K562 (cell line): ENCODE results near the gene LYVE1. TPM values are rescaled to one million over a fixed set of nuclear protein-coding genes. Genes with fewer than 3 reads are reported as not detected.

Experiments used
- ATAC-seq: fragments of 200-7000 bp; cut with Tn5 transposase; 3 replicates; pipeline ENCODE4 v1.9.1; 2020; ENCODE audit warnings: moderate library complexity
- BruUV-seq: library from RNA; stranded (reverse); fragments of 400-500 nt; replicated peaks from 2 replicates; lab custom pipeline; 2021; lab: Mats Ljungman, UMichigan
- CTCF ChIA-PET: fragments of 300-600 bp; formaldehyde crosslinking; extraction: SDS; loops from one replicate; lab custom pipeline; 2021; ENCODE audit warnings: low intra/inter-chr PET ratio; lab: Yijun Ruan, JAX
- POLR2A ChIA-PET: fragments of 300-600, 350-650 bp; sonication (Branson Sonifier 250); formaldehyde crosslinking; extraction: SDS; loops from one replicate; lab custom pipeline; 2021; ENCODE audit warnings: antibody characterized with exemption, inconsistent platforms; lab: Yijun Ruan, JAX
- DNase-seq, 4 experiments: peaks; one replicate each; pipeline versions ENCODE4 v3.0.0 to v3.0.0-alpha.2; 2011 to 2018; ENCODE audit warnings: low spot score in 3 of 4, mixed read lengths in 3 of 4; ENCODE audit errors: extremely low read depth in 1 of 4
- FAIRE-seq: peaks from 2 replicates; lab custom pipeline; 2011; peaks lifted over from hg19 to GRCh38; lab: Jason Lieb, UNC
- H2AFZ ChIP-seq: 2 replicates; pipeline ENCODE4 v1.6.0; 2011; ENCODE audit warnings: low read depth, low read length, control low read depth, inconsistent platforms
- H3K27ac ChIP-seq: fragments of 200-600 bp; 3 replicates; pipeline ENCODE4 v1.8.0; 2011; ENCODE audit warnings: low read depth, mild to moderate bottlenecking, control low read depth, inconsistent platforms, low read length, moderate library complexity, mixed read lengths; ENCODE audit errors: extremely low read depth
- H3K27me3 ChIP-seq, 2 experiments: fragments of 300-600 bp in 1 of 2; 2 replicates in 1 of 2; 3 replicates in 1 of 2; pipeline versions ENCODE4 v1.6.0 to v1.8.0; 2011; ENCODE audit warnings: inconsistent platforms in 2 of 2, low read length in 2 of 2, mild to moderate bottlenecking in 1 of 2, mixed read lengths in 1 of 2, moderate library complexity in 1 of 2; ENCODE audit not compliant: control insufficient read depth in 2 of 2, insufficient read depth in 2 of 2
- H3K36me3 ChIP-seq: fragments of 300-600 bp; 3 replicates; pipeline ENCODE4 v1.8.0; 2011; ENCODE audit warnings: mild to moderate bottlenecking, low read length, inconsistent platforms; ENCODE audit not compliant: control insufficient read depth, insufficient read depth
- H3K4me1 ChIP-seq, 2 experiments: fragments of 200-600 bp in 1 of 2; replicated peaks in 1 of 2; 2 replicates in 1 of 2; 3 replicates in 1 of 2; pipeline versions ENCODE4 v1.5.1 to v1.8.0; 2011; ENCODE audit warnings: inconsistent platforms in 2 of 2, low read length in 2 of 2, mild to moderate bottlenecking in 1 of 2, mixed read lengths in 1 of 2, moderate library complexity in 1 of 2; ENCODE audit not compliant: control insufficient read depth in 2 of 2, insufficient read depth in 2 of 2
- H3K4me2 ChIP-seq: 2 replicates; pipeline ENCODE4 v1.6.1; 2011; ENCODE audit warnings: low read length, control low read depth, inconsistent platforms, mixed read lengths; ENCODE audit not compliant: insufficient read depth
- H3K4me3 ChIP-seq: fragments of 200-600 bp; sonication (generic), shearing (Covaris generic); 2 replicates; pipeline ENCODE4 v1.5.1; 2016; ENCODE audit warnings: control low read depth, inconsistent platforms
- H3K79me2 ChIP-seq: fragments of 200-600 bp; 3 replicates; pipeline ENCODE4 v1.8.0; 2011; ENCODE audit warnings: low read length, inconsistent platforms; ENCODE audit not compliant: control insufficient read depth, insufficient read depth
- H3K9ac ChIP-seq, 2 experiments: 2 replicates each; pipeline versions ENCODE4 v1.6.0 to v1.6.1; 2011; ENCODE audit warnings: low read depth in 2 of 2, low read length in 2 of 2, control low read depth in 1 of 2, inconsistent platforms in 1 of 2, mild to moderate bottlenecking in 1 of 2, mixed read lengths in 1 of 2; ENCODE audit not compliant: insufficient read depth in 1 of 2
- H3K9me1 ChIP-seq: one replicate; pipeline ENCODE4 v1.6.0; 2011; ENCODE audit warnings: inconsistent platforms, mild to moderate bottlenecking, low read length, moderate library complexity; ENCODE audit not compliant: control insufficient read depth, insufficient read depth
- H3K9me3 ChIP-seq: replicated peaks from 2 replicates; pipeline ENCODE4 v1.5.1; 2011; ENCODE audit warnings: low read depth, low read length, inconsistent platforms; ENCODE audit not compliant: control insufficient read depth, insufficient read depth
- H4K20me1 ChIP-seq: replicated peaks from 2 replicates; pipeline ENCODE4 v1.6.1; 2011; ENCODE audit warnings: low read length, inconsistent platforms, mixed read lengths; ENCODE audit not compliant: control insufficient read depth, insufficient read depth
- ARID3B ChIP-seq: fragments of 250-450 bp; sonication (Bioruptor Pico); IDR thresholded peaks from 2 replicates; pipeline ENCODE4 v1.4.0; 2020; ENCODE audit warnings: borderline replicate concordance
- ELF1 ChIP-seq: fragments of 200-800 bp; sonication (Bioruptor generic); IDR thresholded peaks from 2 replicates; pipeline ENCODE4 v1.6.1; 2016; ENCODE audit warnings: missing genetic modification characterization, missing compliant biosample characterization
- HBP1 ChIP-seq: fragments of 450-650 bp; formaldehyde crosslinking; IDR thresholded peaks from 2 replicates; pipeline ENCODE4 v1.4.0; 2022; ENCODE audit warnings: missing genetic modification characterization
- HES1 ChIP-seq: fragments of 450-650 bp; IDR thresholded peaks from 2 replicates; pipeline ENCODE4 v1.6.1; 2016; ENCODE audit warnings: low read depth, mild to moderate bottlenecking, moderate library complexity
- MCM2 ChIP-seq: fragments of 450-650 bp; IDR thresholded peaks from 2 replicates; pipeline ENCODE4 v1.6.1; 2017; ENCODE audit warnings: low read depth, mild to moderate bottlenecking
- NCOA1 ChIP-seq: fragments of 450-650 bp; IDR thresholded peaks from 2 replicates; pipeline ENCODE4 v1.6.1; 2016; ENCODE audit warnings: low read depth
- PHB2 ChIP-seq: fragments of 450-650 bp; IDR thresholded peaks from 2 replicates; pipeline ENCODE4 v1.6.1; 2017; ENCODE audit warnings: low read depth
- POLR2B ChIP-seq: fragments of 450-650 bp; IDR thresholded peaks from 2 replicates; pipeline ENCODE4 v1.6.1; 2018; ENCODE audit warnings: low read depth; ENCODE audit not compliant: partially characterized antibody
- RAD21 ChIP-seq, 2 experiments: fragments of 250-450 bp in 1 of 2; fragments of 450-650 bp in 1 of 2; sonication (Bioruptor Pico) in 1 of 2; formaldehyde crosslinking in 1 of 2; IDR thresholded peaks in 1 of 2; conservative IDR thresholded peaks in 1 of 2; 2 replicates each; pipeline versions ENCODE4 v1.4.0 to v1.8.0; 2020 to 2022; ENCODE audit warnings: mild to moderate bottlenecking in 2 of 2, moderate library complexity in 1 of 2
- RNF2 ChIP-seq: sonication (generic); IDR thresholded peaks from 2 replicates; pipeline ENCODE4 v1.6.1; 2016
- ZNF445 ChIP-seq: fragments of 250-450 bp; sonication (Bioruptor Pico); IDR thresholded peaks from 2 replicates; pipeline ENCODE4 v1.4.0; 2020; ENCODE audit warnings: low read depth, mild to moderate bottlenecking, moderate library complexity
- WGBS: fragments of 100-300 bp; shearing (Covaris generic); methylation state at CpG from one replicate; pipeline ENCODE4 v1.1.6; 2016; ENCODE audit warnings: low coverage, mixed read lengths; ENCODE audit not compliant: insufficient coverage; ENCODE audit errors: missing lambda C conversion rate; 5-methylcytosine and 5-hydroxymethylcytosine counted together
- in situ Hi-C: fragments of 300-500 bp; cut with MboI; formaldehyde crosslinking; loops from 4 replicates; pipeline ENCODE4 v1.15.0; 2018; ENCODE audit warnings: inconsistent platforms, mixed read lengths
- intact Hi-C: fragments of 100-400 bp; cut with micrococcal nuclease; formaldehyde crosslinking; loops from 2 replicates; pipeline ENCODE4 v1.14.2; 2022
- polyA plus RNA-seq, 8 experiments: library from polyadenylated mRNA; depleted of rRNA in 4 of 8; stranded (reverse) in 5 of 8; unstranded in 3 of 8; fragments of >200 nt; fragmentation: Nextera tagmentation in 2 of 8; fragmentation: Illumina TruSeq in 1 of 8; extraction: Ambion mirVana in 2 of 8; extraction: Trizol in 1 of 8; gene quantifications; 2 replicates each; pipeline versions ENCODE4 v1.2.1 to v1.2.3, GENCODE V29; 2011 to 2014; ENCODE audit warnings: inconsistent platforms in 1 of 8, missing spikeins in 1 of 8
- total RNA-seq, 7 experiments: library from RNA; depleted of rRNA in 6 of 7; stranded (reverse); fragments of >200 nt in 6 of 7; fragmentation: Illumina TruSeq in 2 of 7; extraction: Trizol in 2 of 7; gene quantifications; 2 replicates each; pipeline versions ENCODE4 v1.2.1 to v1.2.3, GENCODE V29; 2011 to 2021; ENCODE audit warnings: low replicate concordance in 1 of 7
- TF ChIP-seq, protein P1 (sequence below): fragments of 250-450 bp; sonication (Bioruptor Pico); IDR thresholded peaks from 2 replicates; pipeline ENCODE4 v1.5.0; 2021; ENCODE audit warnings: mild to moderate bottlenecking, borderline replicate concordance
- TF ChIP-seq, protein P2 (sequence below): sonication (generic); IDR thresholded peaks from 2 replicates; pipeline ENCODE4 v1.6.1; 2016

Gene LYVE1
- total and polyA plus RNA-seq, 9 of the 15 experiments (the other 6 are each of a cell fraction or from before 2014, with no cell fraction given): 0.06 to 1.1 (median 0.14) TPM; not detected in 1

- TF ChIP-seq HES1 (no peak), POLR2B (no peak)
- TF ChIP-seq, all 486 proteins: peak for 0
Observed at GRCh38 chr11:10575346-10576034, 7.0 kb upstream of the LYVE1 start (continued).

- Histone ChIP-seq H2AFZ (no peak overlapping the region), H3K9me3 (no peaks in the 10 kb centered on the region), H3K36me3 (no peaks in the 10 kb centered on the region), H3K79me2 (no peaks in the 10 kb centered on the region), H3K4me2 (no peak overlapping the region), H3K9me1 (no peaks in the 10 kb centered on the region), H3K9ac (no peak overlapping the region), H3K4me1 (peaks cover 0 to 3% of the 10 kb centered on the region in 2 experiments; a peak in 1 of 5 replicates), H3K27ac (no peak overlapping the region), H3K4me3 (no peak overlapping the region), H4K20me1 (no peaks in the 10 kb centered on the region), H3K27me3 (no peaks in the 10 kb centered on the region)
- no peak for FAIRE-seq
- no peak for ATAC-seq
- intact Hi-C loops: no loop called here
- WGBS: 7% methylated on average over 3 of the region's 3 CpGs
- in situ Hi-C loops: no loop called here
- no peak for DNase-seq
- CTCF ChIA-PET: no interaction called here
- POLR2A ChIA-PET: interaction anchor here (0.7 to 2.0 kb wide), 3 partner anchors 9 to 149 kb away, joined by 3 to 11 read pairs (median 3); no protein-coding TSS in a partner anchor
- no TSS peak for BruUV-seq
- no peak for TF ChIP-seq PHB2
- no peak for TF ChIP-seq ZNF445
- TF ChIP-seq, protein P1, sequence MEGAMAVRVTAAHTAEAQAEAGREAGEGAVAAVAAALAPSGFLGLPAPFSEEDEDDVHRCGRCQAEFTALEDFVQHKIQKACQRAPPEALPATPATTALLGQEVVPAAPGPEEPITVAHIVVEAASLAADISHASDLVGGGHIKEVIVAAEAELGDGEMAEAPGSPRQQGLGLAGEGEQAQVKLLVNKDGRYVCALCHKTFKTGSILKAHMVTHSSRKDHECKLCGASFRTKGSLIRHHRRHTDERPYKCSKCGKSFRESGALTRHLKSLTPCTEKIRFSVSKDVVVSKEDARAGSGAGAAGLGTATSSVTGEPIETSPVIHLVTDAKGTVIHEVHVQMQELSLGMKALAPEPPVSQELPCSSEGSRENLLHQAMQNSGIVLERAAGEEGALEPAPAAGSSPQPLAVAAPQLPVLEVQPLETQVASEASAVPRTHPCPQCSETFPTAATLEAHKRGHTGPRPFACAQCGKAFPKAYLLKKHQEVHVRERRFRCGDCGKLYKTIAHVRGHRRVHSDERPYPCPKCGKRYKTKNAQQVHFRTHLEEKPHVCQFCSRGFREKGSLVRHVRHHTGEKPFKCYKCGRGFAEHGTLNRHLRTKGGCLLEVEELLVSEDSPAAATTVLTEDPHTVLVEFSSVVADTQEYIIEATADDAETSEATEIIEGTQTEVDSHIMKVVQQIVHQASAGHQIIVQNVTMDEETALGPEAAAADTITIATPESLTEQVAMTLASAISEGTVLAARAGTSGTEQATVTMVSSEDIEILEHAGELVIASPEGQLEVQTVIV (CRISPR knock-in tag): no peak
- no peak for TF ChIP-seq RAD21 (CRISPR knock-in tag; conservative IDR thresholded peaks at IDR 0.05 in 1 of 2, IDR thresholded peaks at IDR 0.05 in 1 of 2)
- TF ChIP-seq, protein P2, sequence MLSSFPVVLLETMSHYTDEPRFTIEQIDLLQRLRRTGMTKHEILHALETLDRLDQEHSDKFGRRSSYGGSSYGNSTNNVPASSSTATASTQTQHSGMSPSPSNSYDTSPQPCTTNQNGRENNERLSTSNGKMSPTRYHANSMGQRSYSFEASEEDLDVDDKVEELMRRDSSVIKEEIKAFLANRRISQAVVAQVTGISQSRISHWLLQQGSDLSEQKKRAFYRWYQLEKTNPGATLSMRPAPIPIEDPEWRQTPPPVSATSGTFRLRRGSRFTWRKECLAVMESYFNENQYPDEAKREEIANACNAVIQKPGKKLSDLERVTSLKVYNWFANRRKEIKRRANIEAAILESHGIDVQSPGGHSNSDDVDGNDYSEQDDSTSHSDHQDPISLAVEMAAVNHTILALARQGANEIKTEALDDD: no peak
- TF ChIP-seq ARID3B (CRISPR knock-in tag): no peak
- no peak for TF ChIP-seq RNF2
- no peak for TF ChIP-seq MCM2
- TF ChIP-seq NCOA1: no peak
- no peak for TF ChIP-seq HBP1 (CRISPR knock-in tag)
- TF ChIP-seq ELF1: no peak
Observed at GRCh38 chr11:10573556-10573955, 5.1 kb upstream of the LYVE1 start.
